GM19099 (cell line): ENCODE results near the gene NRROS.

Experiments
- POLR2A ChIP-seq: IDR thresholded peaks from 3 replicates; pipeline ENCODE4 v1.6.1; 2011; ENCODE audit warnings: low read depth; ENCODE audit not compliant: insufficient read length; ENCODE audit errors: extremely low read depth

NRROS gene

DNA sequence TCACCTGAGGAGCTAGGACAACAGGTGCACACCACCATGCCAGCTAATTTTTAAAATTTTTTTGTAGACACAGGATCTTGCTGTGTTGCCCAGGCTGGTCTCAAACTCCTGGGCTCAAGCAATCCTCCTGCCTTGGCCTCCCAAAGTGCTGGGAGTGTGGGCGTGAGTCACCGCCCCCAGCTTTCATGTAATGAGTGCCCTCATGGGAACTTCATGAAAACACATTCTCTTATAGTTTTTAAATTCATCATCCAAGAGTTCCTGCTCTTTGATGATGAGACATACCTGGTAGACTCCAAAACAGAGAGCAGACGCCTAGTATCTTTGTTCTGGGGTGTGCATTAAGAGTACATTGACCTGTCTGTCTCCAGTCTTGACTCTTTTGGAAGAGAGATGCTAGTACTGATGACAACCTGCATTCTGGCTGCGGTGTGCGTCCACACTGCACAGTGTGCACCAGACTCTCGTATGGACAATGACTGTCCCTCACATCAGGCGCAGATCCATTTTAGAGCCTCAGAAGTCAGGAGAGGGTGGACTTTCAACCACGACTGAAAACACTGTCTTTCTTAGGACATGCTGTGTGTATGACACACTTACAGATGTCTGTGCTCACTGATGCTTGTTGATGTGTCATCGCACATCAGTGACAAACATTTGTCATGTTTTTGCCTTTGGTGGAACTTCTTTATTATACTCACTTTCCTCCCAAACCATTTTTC is 2.0 kb downstream of the NRROS start:
- TF ChIP-seq POLR2A = no peak

DNA sequence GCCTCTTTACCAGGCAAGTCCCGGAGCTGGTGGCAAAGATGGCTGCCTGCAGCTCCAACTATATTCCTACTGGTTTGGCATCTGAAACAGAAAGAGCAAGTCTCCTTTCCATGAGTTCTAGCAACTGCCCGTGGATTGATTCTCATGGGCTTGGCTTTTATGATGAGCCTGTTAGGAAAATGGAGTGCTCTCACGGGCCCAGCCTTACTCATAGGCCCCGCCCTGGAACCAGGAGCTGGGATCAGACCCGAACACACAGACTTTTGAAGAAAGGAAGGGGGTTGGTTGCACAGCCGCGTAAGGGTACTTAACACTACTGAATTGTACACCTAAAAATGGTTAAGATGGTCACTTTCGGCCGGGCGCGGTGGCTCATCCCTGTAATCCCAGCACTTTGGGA is 2.9 kb downstream of the NRROS start:
- no peak for TF ChIP-seq POLR2A

DNA sequence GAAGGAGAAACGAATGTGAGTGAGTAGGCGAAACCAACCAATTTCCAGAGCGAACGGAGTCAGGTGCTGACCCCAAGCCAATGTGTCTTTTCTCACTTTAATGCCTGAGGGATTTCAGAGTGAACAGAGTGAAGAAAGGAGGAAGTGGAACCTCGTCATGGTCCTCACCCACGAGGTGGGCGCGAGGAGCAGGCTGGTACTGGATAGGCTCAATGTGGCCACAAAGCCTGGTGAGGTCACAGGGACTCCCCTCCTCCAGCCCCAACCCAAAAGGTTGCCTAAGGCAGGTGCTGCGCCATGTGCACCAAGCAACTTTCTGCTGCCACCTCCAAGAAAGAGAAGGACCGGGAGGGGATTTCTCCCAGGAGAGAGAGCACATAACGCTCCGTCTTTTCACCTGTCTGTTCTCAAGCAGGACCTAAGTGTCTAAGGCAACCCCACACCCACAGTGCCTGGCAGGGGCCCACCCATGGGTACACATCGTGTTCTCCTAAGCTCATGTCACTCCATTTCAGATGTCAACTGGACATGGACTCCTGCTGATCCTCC is 3.8 kb downstream of the NRROS start:
- peak; percentile 53 for TF ChIP-seq POLR2A

DNA sequence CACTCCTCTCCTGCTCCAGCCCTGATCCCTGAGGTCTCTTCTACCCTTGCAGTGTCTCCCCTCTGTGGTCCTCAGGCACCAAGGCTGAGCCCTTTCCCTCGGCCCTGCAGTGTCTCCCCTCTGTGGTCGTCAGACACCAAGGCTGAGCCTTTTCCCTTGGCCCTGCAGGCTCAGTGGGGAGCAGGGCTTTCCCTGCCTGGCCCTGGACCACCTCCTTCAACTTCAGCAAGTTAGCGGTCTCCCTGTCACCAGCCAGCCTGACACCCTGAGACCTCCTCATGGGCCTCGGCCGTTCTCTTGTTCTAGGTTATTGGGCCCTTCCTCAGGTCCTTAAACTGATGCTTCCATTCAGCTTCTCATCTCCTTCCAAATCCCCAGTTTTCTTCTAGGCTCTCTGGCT is 4.3 kb downstream of the NRROS start:
- TF ChIP-seq POLR2A = no peak

DNA sequence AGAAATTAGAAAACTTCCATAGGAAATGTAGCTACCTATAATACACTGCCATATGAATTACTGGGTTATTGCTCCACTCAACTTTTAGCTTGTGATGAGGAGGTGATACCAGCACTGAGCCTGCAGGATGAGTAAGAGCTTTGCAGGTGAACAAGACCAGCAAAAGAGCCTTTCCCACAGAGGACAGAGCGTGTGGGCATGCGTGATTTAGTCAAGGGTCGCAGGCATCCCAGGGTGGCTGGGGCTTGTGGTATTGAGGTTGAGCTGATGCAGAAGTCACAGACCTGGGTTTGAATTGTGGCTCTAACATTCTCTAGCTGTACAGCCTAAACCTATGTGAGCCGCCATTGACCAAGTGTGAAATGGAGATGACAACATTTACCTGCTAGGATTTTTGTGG is 5.6 kb downstream of the NRROS start:
- no peak for TF ChIP-seq POLR2A

DNA sequence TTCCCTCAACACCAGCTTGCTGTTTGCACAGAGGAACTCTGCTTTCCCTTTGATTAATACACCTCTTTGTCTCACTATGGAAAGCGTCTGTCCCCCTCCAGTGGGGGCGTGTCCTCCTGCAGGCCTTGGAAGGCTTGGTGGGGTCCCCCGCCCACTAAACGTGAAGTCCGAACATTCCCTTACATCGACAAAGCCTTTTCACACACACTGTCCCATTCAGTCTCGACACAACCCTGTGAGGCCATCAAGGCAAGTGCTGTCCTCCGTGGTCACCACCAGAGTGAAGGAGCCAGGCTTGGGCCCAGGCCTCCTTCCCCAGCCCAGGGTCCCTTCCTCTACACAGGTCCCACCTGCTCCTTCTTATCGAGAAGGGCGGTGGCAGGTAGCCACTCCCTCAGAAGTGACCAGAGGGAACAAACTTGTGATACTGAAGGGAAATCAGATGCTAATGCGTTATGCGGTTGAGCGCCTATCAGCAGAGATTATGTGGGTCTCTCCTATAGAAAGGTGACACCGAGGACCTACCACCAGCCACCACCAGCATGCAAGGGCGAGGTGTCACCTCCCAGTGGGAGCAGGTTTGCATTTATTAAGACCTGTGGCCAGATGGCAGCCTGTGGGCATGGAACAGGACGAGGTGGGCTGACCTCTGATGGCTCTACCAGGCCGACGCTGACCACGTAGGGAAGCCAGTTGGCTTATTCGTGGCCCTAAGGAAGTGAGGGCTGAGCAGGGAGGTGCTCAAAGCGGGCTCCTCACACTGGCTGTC is 6.6 kb downstream of the NRROS start:
- TF ChIP-seq POLR2A = no peak

DNA sequence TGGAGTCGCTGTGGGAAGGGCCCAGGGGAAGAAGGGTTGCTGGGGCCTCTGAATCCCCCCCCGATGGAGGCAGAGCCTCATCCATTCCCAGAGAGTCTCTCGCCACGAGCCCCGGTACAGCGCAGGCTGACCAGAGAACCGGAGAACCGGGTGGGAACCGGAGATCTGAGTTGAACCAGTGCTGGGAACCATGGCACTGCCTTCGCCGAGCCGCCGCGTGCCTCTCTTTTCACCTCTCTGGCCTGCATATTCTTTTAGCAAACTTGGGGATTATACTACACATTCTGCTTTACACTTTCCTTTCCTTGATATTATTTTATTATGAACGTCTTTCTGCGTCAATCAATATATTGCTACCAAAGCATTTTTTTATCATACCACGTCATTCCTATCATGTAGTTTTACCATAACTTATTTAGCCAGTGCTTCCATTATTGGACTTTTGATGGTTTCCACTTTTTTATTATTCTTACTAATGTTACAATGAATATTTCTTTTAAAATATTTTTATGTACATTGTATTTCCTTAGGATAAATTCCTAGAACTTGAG is 7.2 kb downstream of the NRROS start:
- TF ChIP-seq POLR2A = no peak

DNA sequence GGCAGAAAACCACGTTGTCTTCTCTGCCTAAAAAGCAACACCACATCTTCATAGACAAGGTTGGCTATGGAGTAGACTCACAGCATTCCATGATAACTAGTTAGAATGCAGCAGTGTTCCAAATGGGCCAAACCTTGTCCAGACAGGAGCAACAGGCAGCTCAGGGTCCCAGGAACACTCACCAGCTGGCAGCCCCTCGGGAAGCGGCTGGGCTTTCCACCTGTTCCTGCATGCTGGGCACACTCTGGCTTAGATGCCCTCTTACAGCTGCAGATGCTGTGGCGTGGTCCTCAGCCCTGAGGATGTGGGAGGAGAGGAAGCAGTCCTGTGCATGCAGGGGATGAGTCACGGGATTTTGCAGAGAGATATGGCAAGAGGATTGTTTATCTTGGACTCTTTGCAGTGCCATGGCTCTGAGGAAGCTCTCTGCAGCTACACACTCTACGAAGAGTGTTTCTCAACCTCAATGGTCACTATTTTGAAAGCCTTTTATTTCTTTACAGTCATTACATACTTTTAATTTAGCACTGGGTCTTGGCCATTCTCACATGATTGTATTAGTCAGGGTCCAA is 11.3 kb downstream of the NRROS start:
- TF ChIP-seq POLR2A = no peak

DNA sequence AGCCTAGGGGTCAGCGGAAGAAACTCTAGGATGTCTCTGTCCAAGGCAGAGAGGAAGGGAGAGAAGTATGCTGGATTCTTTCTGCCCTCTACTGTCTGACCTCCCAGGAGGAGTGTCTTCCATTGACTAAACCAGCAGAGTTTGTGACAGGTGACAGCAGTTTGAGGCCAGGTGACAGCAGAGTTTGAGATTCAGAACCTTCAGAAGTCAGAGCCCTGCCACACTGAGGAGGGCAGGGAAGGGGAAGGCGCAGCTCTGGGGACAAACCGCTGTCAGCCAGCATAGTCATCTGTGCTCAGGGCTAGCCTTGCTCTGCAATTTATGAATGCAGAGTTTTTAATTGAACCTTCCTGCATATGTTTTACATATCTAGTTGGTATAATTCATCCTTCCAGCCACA is 12.3 kb downstream of the NRROS start:
- no peak for TF ChIP-seq POLR2A

DNA sequence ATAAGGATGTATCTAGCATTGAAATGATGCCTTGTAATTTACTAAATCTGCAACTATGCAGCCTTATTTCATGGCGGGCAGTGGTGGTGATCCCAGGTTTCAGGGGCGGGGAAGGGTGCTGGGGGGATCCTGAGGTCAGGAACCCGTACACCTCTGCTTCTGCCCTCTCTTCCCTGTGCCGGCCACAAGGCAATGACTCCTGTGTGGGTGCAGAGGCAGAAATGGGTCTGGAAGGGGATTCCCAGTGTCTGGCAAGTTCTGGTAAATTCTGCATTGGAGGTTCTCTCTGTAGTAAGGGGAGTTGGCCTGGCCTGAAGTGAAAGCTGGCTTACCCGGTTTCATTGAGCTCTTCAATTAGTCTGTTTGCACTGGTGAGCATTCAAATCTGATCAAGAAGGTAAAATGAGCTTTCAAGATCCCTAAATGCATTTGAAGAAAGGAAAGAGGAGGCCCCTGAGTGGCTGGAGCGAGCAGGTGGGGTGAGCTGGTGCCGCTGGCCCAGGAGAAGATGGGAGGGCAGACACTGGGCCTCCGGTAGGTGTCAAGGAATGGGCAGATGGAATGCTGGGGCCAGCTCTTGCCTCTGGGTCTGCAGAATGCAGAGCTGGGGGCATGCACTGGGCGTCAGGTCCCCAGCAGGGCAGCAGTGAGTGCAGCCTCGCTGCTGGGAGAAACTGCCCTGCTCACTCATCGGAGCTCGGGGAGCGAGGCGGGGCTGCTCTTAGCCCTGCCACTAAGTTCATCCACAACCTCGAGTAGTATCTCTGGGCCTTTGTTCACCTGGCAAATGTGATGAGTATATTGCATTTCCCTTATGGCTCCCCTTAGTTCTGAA is 13.7 kb downstream of the NRROS start:
- TF ChIP-seq POLR2A = no peak

DNA sequence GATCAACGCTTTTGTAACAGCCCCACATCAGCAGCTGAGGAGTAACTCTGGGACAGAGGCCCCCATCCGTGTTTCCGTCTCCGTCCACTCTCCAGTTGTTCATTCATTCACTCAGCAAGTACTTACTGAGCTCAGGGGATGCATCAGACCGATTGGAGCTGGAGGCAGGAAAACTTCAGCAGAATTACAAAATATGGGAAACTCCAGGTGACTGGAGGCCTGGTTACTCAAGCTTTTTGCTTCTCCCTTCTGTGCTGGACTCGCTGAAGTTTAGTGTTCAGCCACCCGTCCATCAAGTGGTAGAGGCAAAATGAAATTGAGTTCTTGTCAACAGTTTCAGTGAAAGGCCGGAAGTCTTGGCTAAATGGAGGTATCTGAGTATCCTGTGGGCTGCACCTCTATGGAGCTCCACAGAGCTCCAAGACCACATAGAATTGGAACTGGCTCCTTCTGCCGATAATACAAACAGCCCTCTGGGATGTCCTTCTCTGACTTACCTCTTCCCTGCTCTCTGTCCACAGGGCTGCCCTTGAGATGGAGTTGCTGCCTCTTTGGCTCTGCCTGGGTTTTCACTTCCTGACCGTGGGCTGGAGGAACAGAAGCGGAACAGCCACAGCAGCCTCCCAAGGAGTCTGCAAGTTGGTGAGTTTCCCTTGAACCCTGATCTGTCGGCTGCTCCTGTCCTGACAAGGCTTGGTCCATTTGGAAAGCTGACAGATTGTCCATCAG is 14.7 kb downstream of the NRROS start:
- TF ChIP-seq POLR2A = no peak

DNA sequence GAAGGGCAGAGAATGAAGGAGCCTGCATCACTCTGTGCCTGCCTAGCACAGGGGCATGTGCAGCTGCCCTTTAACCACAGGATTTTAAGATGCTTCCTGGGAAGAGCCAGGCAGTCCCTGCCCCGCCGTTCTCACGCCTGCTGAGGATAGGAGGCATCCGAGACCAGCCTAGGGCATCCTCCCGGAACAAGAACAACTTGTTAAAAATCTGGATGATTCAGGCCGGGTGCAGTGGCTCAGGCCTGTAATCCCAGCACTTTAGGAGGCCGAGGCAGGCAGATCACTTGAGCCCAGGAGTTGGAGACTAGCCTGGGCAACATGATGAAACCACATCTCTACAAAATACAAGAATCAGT is 15.2 kb downstream of the NRROS start:
- TF ChIP-seq POLR2A = no peak

DNA sequence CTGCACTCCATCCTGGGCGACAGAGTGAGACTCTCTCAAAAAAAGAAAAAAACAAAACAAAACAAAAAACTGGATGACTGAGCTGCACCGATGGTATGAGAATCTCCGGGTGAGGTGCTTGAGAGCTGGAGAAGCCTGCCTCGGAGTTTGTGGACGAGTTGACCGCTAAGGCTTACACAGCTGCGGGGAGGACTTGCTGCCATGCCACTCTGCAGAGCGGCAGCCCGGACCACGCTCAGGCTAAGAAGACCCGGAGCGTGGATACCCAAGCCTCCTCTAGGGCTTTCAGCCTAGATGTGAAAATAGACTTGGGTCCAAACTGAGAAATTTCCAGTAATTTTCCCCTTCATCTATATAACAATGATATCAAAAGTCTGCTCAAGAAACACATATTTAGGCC is 16.0 kb downstream of the NRROS start:
- TF ChIP-seq POLR2A = no peak

DNA sequence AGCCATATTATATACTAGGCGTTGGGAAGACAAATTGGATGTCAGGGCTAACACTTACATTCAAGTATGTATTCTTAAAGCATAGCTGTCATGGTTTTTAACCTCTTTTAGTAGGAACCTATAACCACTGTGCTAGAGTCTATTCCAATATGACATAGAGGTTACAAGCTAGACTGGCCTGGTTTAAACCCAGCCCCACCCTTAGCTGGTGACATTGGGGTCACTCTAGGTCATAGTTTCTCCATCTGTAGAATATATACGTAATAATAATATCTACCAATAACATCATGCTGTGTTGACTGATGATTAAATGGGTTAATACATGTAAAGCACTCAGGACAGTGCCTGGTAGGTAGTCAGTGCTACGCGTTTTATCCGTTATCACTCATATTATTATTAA is 16.7 kb downstream of the NRROS start:
- TF ChIP-seq POLR2A = no peak

DNA sequence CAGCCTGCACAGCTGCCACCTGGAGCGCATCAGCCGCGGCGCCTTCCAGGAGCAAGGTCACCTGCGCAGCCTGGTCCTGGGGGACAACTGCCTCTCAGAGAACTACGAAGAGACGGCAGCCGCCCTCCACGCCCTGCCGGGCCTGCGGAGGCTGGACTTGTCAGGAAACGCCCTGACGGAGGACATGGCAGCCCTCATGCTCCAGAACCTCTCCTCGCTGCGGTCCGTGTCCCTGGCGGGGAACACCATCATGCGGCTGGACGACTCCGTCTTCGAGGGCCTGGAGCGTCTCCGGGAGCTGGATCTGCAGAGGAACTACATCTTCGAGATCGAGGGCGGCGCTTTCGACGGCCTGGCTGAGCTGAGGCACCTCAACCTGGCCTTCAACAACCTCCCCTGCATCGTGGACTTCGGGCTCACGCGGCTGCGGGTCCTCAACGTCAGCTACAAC is 20.4 kb downstream of the NRROS start:
- no peak for TF ChIP-seq POLR2A
